Astrocyte of the spinal cord (primary cell): ENCODE measurements around the gene GAS7.

Source experiments
- DNase-seq: peaks from one replicate; pipeline ENCODE4 v3.0.0; 2011; ENCODE audit warnings: low read depth, low spot score
- H3K4me3 ChIP-seq: 2 replicates; pipeline ENCODE4 v1.5.1; 2011; ENCODE audit warnings: low read depth, mild to moderate bottlenecking, low read length, moderate library complexity
- in situ Hi-C: cut with HindIII; loops from 2 replicates; pipeline ENCODE4 v1.10.0; 2017; ENCODE audit warnings: low sequenced_read_pairs
- TF ChIP-seq, protein P1 (sequence below): IDR thresholded peaks from 2 replicates; pipeline ENCODE4 v1.5.1; 2012; ENCODE audit warnings: low read depth, mild to moderate bottlenecking, low read length, inconsistent platforms

GAS7 gene

DNA sequence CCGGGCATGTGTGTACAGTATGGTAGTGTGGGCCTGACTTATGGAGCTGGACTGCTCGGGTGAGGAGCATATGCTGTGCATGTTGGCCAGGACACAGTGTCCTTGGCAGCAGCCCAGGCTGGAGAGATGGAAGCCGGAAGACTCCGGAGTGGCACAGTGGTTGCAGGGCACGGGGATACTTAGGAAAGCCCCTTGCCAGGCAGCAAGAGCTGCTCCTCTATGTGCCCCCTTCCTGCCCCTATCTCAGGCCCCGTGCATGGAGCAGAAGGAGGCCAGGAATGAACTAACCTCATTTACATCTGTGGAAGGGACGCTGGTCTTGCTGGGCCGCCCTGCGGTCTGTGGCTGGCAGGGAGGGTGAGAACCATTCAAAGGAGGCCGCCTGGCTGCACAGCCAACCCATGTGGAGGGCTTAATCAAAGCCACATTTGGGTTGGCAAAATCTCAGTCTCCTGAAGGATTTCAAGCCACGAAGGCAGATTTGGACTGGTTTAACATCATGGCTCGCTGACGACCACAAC is 261.1 kb downstream of the GAS7 start:
- DNase-seq = peak; percentile 70
- TF ChIP-seq, protein P1, sequence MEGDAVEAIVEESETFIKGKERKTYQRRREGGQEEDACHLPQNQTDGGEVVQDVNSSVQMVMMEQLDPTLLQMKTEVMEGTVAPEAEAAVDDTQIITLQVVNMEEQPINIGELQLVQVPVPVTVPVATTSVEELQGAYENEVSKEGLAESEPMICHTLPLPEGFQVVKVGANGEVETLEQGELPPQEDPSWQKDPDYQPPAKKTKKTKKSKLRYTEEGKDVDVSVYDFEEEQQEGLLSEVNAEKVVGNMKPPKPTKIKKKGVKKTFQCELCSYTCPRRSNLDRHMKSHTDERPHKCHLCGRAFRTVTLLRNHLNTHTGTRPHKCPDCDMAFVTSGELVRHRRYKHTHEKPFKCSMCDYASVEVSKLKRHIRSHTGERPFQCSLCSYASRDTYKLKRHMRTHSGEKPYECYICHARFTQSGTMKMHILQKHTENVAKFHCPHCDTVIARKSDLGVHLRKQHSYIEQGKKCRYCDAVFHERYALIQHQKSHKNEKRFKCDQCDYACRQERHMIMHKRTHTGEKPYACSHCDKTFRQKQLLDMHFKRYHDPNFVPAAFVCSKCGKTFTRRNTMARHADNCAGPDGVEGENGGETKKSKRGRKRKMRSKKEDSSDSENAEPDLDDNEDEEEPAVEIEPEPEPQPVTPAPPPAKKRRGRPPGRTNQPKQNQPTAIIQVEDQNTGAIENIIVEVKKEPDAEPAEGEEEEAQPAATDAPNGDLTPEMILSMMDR = no peak
- in situ Hi-C loops = no loop called here
- no peak overlapping the region for H3K4me3 ChIP-seq

DNA sequence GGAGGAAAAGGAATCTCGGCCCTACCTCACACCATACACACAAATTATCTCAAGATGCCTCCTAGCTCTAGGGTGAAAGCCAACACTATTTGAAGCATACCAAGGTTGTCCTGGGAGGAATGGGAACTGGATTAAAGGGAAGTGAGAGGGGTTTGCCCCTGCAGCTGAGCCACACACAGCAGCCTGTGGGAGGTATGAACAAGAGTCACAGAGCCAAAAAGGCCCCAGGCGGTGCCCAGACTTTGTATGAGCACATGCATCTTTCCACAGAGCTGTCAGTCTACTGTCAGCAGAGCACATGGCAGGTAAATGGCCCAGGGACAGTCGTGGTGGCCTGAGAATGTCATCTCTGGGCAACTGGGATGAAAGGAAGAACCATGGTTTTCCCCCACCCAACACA is 262.3 kb downstream of the GAS7 start:
- TF ChIP-seq, protein P1 = no peak
- no peak for DNase-seq
- H3K4me3 ChIP-seq = no peak overlapping the region
- in situ Hi-C loops = no loop called here

DNA sequence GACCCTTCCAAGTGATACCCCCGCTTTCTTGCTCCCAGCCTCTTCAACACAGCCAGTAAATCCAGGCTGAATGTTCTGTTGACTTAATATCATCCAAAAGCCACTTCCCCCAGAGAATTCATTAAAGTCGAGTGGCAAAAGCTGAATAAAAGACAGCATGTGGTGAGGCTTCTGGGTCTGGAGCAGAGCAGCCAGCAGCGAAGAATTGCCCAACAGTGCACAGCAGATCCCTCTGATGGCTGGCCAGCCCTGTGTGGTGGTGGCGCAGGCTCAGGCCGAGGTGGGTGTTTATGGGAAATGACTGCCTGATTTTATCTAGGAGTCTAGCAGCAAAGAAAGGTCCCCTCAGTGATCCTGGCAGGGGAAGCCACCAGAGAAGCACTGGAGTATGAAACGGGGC is 263.0 kb downstream of the GAS7 start:
- no peak for DNase-seq
- H3K4me3 ChIP-seq = no peak overlapping the region
- in situ Hi-C loops = no loop called here
- TF ChIP-seq, protein P1 = no peak

DNA sequence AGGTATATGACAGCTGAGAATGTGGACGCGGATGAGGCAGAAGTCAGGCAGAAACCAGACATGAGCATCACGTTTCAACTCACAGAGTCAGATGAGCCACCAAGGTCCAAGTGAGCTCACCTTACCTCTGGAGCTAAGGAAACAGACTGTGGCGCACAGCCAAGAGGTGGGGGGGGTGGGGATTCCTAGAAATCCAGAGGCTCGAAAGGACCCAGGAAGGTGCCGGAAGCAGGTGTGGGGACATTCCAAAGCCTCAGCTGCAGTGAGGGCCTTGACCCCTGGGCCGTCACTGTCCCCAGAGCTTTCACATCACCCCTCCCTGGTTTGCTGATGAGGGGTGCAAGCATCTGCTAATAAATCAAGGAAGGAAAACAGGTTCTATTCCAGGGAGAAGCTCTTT is 264.1 kb downstream of the GAS7 start:
- DNase-seq = no peak
- no peak overlapping the region for H3K4me3 ChIP-seq
- in situ Hi-C loops = no loop called here
- TF ChIP-seq, protein P1 = no peak

DNA sequence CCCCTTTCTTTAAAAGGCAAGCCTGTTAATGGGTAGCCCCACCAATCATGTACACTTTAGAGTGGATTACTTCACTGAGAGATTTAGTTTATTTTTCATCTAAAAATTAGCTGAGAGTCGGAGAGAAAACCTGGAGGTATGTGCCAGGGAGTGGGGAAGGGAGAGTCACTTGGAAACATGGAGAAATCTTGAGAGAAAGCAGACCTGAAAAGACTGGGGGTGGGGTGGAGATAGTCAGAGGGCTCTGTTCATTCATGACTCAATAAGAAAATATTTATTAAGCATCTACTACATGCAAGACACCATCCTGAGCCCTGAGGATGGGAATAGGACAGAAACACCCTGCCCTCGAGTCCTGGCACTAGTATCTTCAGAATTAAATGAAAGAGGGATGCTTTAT is 265.9 kb downstream of the GAS7 start:
- TF ChIP-seq, protein P1 = no peak
- H3K4me3 ChIP-seq = no peak overlapping the region
- in situ Hi-C loops = no loop called here
- no peak for DNase-seq

DNA sequence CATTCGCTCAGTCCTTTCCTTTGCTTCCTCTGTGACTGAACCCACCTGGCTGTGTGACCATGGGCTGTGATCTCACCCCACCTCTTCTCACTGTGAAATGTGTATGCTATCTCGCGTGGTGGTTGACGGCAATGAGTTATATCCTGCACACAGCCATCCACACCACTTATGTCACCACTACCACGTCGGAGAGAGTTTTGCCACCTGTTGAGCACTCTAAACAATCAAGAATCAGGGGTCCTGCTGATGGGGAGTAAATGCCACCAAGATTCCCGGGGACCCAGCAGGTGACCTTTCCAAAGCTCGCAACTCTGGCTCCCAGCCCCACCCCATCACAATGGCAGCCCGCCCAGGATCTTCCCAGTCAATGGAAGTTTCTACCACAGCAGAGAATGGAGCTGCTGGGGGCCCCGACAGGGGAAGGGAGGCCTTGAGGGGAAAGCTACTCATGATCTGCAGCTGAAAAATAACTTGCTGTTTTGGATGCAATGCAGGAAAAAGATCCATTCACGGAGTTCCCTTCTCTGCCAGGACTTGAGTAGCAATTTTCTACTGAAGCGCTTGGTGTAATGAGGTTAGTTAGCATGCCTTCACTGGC is 267.2 kb downstream of the GAS7 start:
- no peak for DNase-seq
- TF ChIP-seq, protein P1 = no peak
- H3K4me3 ChIP-seq = no peak overlapping the region
- in situ Hi-C loops = no loop called here

DNA sequence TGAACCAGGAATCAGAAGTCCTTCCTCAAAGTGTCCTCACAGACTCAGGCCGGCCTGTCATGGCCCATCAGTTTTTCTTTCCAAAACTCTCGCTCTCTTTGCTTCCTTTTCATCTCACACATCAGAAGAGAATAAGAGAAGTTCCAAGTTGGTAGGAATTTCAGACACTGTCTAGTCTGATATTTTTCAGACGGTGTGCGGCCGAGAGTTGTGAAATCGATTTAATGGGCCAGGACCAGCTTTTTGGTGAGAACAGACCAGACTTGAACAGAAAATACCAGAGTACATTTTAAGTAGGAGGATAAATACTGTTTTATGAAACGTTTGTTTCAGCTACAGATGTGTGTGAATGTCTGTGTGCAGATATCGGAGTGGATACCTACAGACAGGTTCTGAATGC is 268.5 kb downstream of the GAS7 start:
- DNase-seq = no peak
- in situ Hi-C loops = no loop called here
- H3K4me3 ChIP-seq = no peak overlapping the region
- TF ChIP-seq, protein P1 = no peak
